Fibroblast of the aortic adventitia (primary cell): ENCODE measurements around the gene MEAF6. TPM values are rescaled to one million over a fixed set of nuclear protein-coding genes. Genes with fewer than 3 reads are reported as not detected.
A peak's percentile ranks its signal among the peaks of the same experiment; 100 is the strongest.

ENCODE experiments used
- DNase-seq: peaks from one replicate; pipeline ENCODE4 v3.0.0-alpha.2; 2010; ENCODE audit warnings: low read depth
- H3K4me3 ChIP-seq: 2 replicates; pipeline ENCODE4 v1.5.1; 2011; ENCODE audit warnings: low read depth, mild to moderate bottlenecking, control low read depth, low read length, moderate library complexity
- CTCF ChIP-seq: IDR thresholded peaks from 2 replicates; pipeline ENCODE4 v1.5.1; 2011; ENCODE audit warnings: mild to moderate bottlenecking, low read length, control low read depth, inconsistent platforms; ENCODE audit not compliant: insufficient read depth
- total RNA-seq: library from RNA; depleted of rRNA; stranded (reverse); fragments of >200 nt; gene quantifications from 2 replicates; pipeline ENCODE4 v1.2.3, GENCODE V29; 2012; ENCODE audit warnings: low replicate concordance

Gene MEAF6
- total RNA-seq, 1 donor = 84.5 TPM

GRCh38 chr1:37558411-37558810 lies 43.8 kb upstream of the MEAF6 start:
- no peak for DNase-seq
- no peak for TF ChIP-seq CTCF
- H3K4me3 ChIP-seq = no peak overlapping the region

- DNase-seq = no peak
- H3K4me3 ChIP-seq = peak overlapping the region; percentile 61
- no peak for TF ChIP-seq CTCF
Measured at GRCh38 chr1:37557402-37557801, 42.8 kb upstream of the MEAF6 start.

- H3K4me3 ChIP-seq = peak within 1 kb of the TSS; percentile 61
- TF ChIP-seq CTCF = no peak
- peak; percentile 85 for DNase-seq
Measured at GRCh38 chr1:37556712-37557196, 42.2 kb upstream of the MEAF6 start, which contains the start of gene DNALI1. DNALI1 (plus strand) TSS chr1:37556940; CDS start chr1:37556995, 55 bp downstream.

- H3K4me3 ChIP-seq = peak within 1 kb of the TSS; percentile 100
- peak; percentile 90 for DNase-seq
- no peak for TF ChIP-seq CTCF
Measured at GRCh38 chr1:37553927-37554808, 39.6 kb upstream of the MEAF6 start, which contains the start of gene SNIP1. SNIP1 (minus strand) TSS chr1:37554293; CDS start chr1:37554229, 64 bp downstream.

- H3K4me3 ChIP-seq = peak overlapping the region; percentile 100
- TF ChIP-seq CTCF = no peak
- no peak for DNase-seq
Measured at GRCh38 chr1:37553598-37553926, 39.0 kb upstream of the MEAF6 start.

GRCh38 chr1:37549341-37549740 lies 34.8 kb upstream of the MEAF6 start:
- H3K4me3 ChIP-seq = no peak overlapping the region
- DNase-seq = peak; percentile 21
- TF ChIP-seq CTCF = no peak
